Caco-2 (cell line): ENCODE measurements around the gene ALG3. TPM values are rescaled to one million over a fixed set of nuclear protein-coding genes. Genes with fewer than 3 reads are reported as not detected.

Source experiments
- BruUV-seq: library from RNA; stranded (reverse); fragments of 400-500 nt; replicated peaks from 2 replicates; lab custom pipeline; 2021; lab: Mats Ljungman, UMichigan
- CTCF ChIA-PET: fragments of 300-600 bp; sonication (Branson Sonifier 250); formaldehyde crosslinking; loops from one replicate; lab custom pipeline; 2022; ENCODE audit warnings: antibody characterized with exemption; lab: Charles Lee
- POLR2A ChIA-PET: fragments of 300-600 bp; sonication (Branson Sonifier 250); formaldehyde crosslinking; loops from one replicate; lab custom pipeline; 2022; ENCODE audit warnings: antibody characterized with exemption; lab: Charles Lee
- DNase-seq, 2 experiments: peaks; one replicate each; pipeline versions ENCODE4 v3.0.0 to v3.0.0-alpha.2; 2020 to 2022
- H3K27me3 ChIP-seq: replicated peaks from 2 replicates; pipeline ENCODE4 v1.6.0; 2011; ENCODE audit warnings: low read length; ENCODE audit not compliant: control insufficient read depth, insufficient read depth
- H3K36me3 ChIP-seq: 2 replicates; pipeline ENCODE4 v1.5.1; 2011; ENCODE audit warnings: low read length; ENCODE audit not compliant: control insufficient read depth, insufficient read depth
- H3K4me1 ChIP-seq: fragments of 250-450 bp; sonication (Bioruptor Pico); 2 replicates; pipeline ENCODE4 v1.5.1; 2020; ENCODE audit warnings: mild to moderate bottlenecking
- H3K4me3 ChIP-seq: 2 replicates; pipeline ENCODE4 v1.5.1; 2011; ENCODE audit warnings: low read depth, mild to moderate bottlenecking, control low read depth, low read length
- H3K9me3 ChIP-seq: fragments of 250-450 bp; sonication (Bioruptor Pico); 2 replicates; pipeline ENCODE4 v1.5.1; 2020; ENCODE audit warnings: mild to moderate bottlenecking, moderate library complexity
- H3K27ac Mint-ChIP-seq: one replicate; pipeline ENCODE4 v1.8.0; 2022; ENCODE audit warnings: mixed read lengths; ENCODE audit not compliant: unreplicated experiment
- H3K27me3 Mint-ChIP-seq: one replicate; pipeline ENCODE4 v1.8.0; 2022; ENCODE audit warnings: mixed read lengths; ENCODE audit not compliant: insufficient read depth, unreplicated experiment
- H3K36me3 Mint-ChIP-seq: one replicate; pipeline ENCODE4 v1.8.0; 2022; ENCODE audit warnings: mild to moderate bottlenecking, mixed read lengths; ENCODE audit not compliant: insufficient read depth, unreplicated experiment
- H3K4me1 Mint-ChIP-seq: one replicate; pipeline ENCODE4 v1.8.0; 2022; ENCODE audit warnings: low read depth, mixed read lengths; ENCODE audit not compliant: unreplicated experiment
- H3K4me3 Mint-ChIP-seq: one replicate; pipeline ENCODE4 v1.8.0; 2022; ENCODE audit warnings: mild to moderate bottlenecking, moderate library complexity, mixed read lengths; ENCODE audit not compliant: unreplicated experiment
- H3K9me3 Mint-ChIP-seq: one replicate; pipeline ENCODE4 v1.8.0; 2022; ENCODE audit warnings: mixed read lengths; ENCODE audit not compliant: unreplicated experiment
- intact Hi-C: fragments of 100-400 bp; cut with micrococcal nuclease; formaldehyde crosslinking; loops from one replicate; pipeline ENCODE4 v1.10.0; 2022; ENCODE audit not compliant: unreplicated experiment
- total RNA-seq: library from RNA; stranded (reverse); gene quantifications from 2 replicates; pipeline ENCODE4 v1.2.3, GENCODE V29; 2022
- TF ChIP-seq, protein P1 (sequence below), 2 experiments: fragments of 200-600 bp in 1 of 2; IDR thresholded peaks; 1 replicate in 1 of 2; 2 replicates in 1 of 2; pipeline versions ENCODE4 v1.5.1 to v1.8.0; 2011 to 2022; ENCODE audit warnings: antibody characterized with exemption in 1 of 2, control low read depth in 1 of 2, inconsistent platforms in 1 of 2, low read depth in 1 of 2, low read length in 1 of 2, mild to moderate bottlenecking in 1 of 2, moderate library complexity in 1 of 2; ENCODE audit not compliant: insufficient read depth in 1 of 2, severe bottlenecking in 1 of 2, unreplicated experiment in 1 of 2

The ALG3 gene
- total RNA-seq, 1 experiment from 2014 or later: 73.4 TPM

DNA sequence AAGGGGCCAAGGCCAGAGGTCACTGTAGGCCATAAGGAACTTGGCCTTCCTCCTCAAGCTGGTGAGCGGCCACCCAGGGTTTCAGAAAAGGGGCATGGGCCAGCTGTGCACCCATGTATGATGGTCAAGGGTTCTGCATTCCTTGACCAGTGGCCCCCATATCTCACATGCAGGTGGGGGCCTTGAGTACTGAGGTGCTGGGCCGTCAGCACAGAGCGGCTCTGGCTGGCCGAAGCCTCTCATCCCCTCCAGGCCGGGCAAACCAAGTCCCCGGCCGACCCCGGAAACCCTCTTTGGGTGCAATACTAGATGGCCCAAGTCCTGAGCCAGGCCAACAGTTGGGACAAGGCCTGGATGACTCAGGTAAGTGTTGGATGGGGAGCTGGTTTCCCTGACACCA is 9.5 kb downstream of the ALG3 start:
- POLR2A ChIA-PET: no interaction called here

DNA sequence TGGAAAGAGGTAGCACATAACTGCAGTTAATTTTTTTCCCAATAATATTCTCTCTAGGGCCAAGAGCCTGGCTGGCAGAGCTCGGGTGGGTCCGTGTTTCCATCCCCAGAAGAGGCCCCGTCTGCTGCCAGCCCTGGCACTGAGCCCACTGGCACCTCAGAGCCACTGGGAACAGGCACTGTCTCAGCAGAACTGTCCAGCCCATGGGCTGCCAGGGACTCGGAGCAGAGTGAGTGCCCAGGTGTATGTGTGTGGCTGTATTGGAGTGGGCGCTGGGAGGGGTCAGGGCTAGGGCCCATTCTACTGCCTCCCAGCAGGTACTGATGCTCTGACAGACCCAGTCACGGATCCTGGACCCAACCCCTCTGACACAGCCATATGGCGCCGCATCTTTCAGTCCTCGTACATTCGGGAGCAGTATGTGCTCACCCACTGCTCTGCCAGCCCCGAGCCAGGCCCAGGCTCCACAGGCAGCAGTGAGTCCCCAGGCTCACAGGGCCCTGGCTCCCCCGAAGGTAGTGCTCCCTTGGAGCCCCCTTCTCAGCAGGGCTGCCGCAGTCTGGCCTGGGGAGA is 10.4 kb downstream of the ALG3 start:
- intact Hi-C loops: no loop called here
- Mint-ChIP-seq H3K4me3 (no peak overlapping the region), H3K27ac (no peak overlapping the region), H3K36me3 (peaks cover 11% of the 10 kb centered on the region), H3K27me3 (no peaks in the 10 kb centered on the region), H3K9me3 (no peaks in the 10 kb centered on the region), H3K4me1 (no peaks in the 10 kb centered on the region)
- BruUV-seq: no TSS peak
- CTCF ChIA-PET: no interaction called here
- H3K36me3 ChIP-seq: no peaks in the 10 kb centered on the region
- H3K9me3 ChIP-seq: no peaks in the 10 kb centered on the region
- POLR2A ChIA-PET: no interaction called here
- TF ChIP-seq, protein P1, sequence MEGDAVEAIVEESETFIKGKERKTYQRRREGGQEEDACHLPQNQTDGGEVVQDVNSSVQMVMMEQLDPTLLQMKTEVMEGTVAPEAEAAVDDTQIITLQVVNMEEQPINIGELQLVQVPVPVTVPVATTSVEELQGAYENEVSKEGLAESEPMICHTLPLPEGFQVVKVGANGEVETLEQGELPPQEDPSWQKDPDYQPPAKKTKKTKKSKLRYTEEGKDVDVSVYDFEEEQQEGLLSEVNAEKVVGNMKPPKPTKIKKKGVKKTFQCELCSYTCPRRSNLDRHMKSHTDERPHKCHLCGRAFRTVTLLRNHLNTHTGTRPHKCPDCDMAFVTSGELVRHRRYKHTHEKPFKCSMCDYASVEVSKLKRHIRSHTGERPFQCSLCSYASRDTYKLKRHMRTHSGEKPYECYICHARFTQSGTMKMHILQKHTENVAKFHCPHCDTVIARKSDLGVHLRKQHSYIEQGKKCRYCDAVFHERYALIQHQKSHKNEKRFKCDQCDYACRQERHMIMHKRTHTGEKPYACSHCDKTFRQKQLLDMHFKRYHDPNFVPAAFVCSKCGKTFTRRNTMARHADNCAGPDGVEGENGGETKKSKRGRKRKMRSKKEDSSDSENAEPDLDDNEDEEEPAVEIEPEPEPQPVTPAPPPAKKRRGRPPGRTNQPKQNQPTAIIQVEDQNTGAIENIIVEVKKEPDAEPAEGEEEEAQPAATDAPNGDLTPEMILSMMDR (IDR thresholded peaks at IDR 0.05; ENCODE audit: insufficient read depth in 1 of 2, low read depth in 1 of 2, low read length in 1 of 2, severe bottlenecking in 1 of 2, unreplicated experiment in 1 of 2): no peak
- H3K27me3 ChIP-seq: no peaks in the 10 kb centered on the region
- no peak overlapping the region for H3K4me3 ChIP-seq
- no peaks in the 10 kb centered on the region for H3K4me1 ChIP-seq
- DNase-seq: no peak

More for the DNA sequence above, 9.5 kb downstream of the ALG3 start:
- BruUV-seq: no TSS peak
- Mint-ChIP-seq H3K9me3 (no peaks in the 10 kb centered on the region), H3K4me1 (no peaks in the 10 kb centered on the region), H3K36me3 (peaks cover 17% of the 10 kb centered on the region), H3K4me3 (no peak overlapping the region), H3K27me3 (no peaks in the 10 kb centered on the region), H3K27ac (no peak overlapping the region)
- no peaks in the 10 kb centered on the region for H3K27me3 ChIP-seq
- no peaks in the 10 kb centered on the region for H3K4me1 ChIP-seq
- TF ChIP-seq, protein P1 (IDR thresholded peaks at IDR 0.05; ENCODE audit: insufficient read depth in 1 of 2, low read depth in 1 of 2, low read length in 1 of 2, severe bottlenecking in 1 of 2, unreplicated experiment in 1 of 2): no peak
- no peak overlapping the region for H3K4me3 ChIP-seq
- CTCF ChIA-PET: no interaction called here
- H3K36me3 ChIP-seq: no peaks in the 10 kb centered on the region
- intact Hi-C loops: no loop called here
- H3K9me3 ChIP-seq: no peaks in the 10 kb centered on the region
- no peak for DNase-seq

DNA sequence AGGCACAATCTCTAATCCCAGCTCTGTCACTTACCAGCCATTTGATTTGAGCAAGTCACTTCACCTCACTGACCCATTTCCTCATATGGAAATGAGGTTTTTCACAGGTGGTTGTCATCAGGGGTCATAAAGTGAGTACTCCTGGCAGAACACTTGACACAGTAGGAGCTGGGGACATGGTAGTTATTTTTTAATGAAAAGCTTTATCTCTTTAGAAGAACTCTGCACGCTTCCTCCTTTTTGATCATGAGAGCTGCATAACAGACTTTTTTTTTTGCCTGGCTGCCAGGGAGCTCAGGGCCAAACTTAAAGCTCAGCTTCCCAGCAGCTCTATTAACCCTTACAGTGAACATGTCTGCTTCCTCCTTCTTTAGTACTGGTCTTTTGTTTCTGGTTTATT is 11.0 kb downstream of the ALG3 start:
- DNase-seq: no peak
- no peak overlapping the region for H3K4me3 Mint-ChIP-seq
- Histone ChIP-seq H3K4me3 (no peak overlapping the region), H3K4me1 (no peaks in the 10 kb centered on the region), H3K27me3 (no peaks in the 10 kb centered on the region), H3K9me3 (no peaks in the 10 kb centered on the region), H3K36me3 (no peaks in the 10 kb centered on the region)
- TF ChIP-seq, protein P1 (IDR thresholded peaks at IDR 0.05; ENCODE audit: insufficient read depth in 1 of 2, low read depth in 1 of 2, low read length in 1 of 2, severe bottlenecking in 1 of 2, unreplicated experiment in 1 of 2): no peak
- CTCF ChIA-PET: interaction anchor here (0.9 kb wide), 1 partner anchor 11 kb away, joined by 3 read pairs; no protein-coding TSS in a partner anchor
- peaks cover 10% of the 10 kb centered on the region for H3K36me3 Mint-ChIP-seq
- POLR2A ChIA-PET: no interaction called here
- H3K27ac Mint-ChIP-seq: no peak overlapping the region
- no peaks in the 10 kb centered on the region for H3K9me3 Mint-ChIP-seq
- peaks cover 3% of the 10 kb centered on the region for H3K27me3 Mint-ChIP-seq
- intact Hi-C loops: no loop called here
- no TSS peak for BruUV-seq
- H3K4me1 Mint-ChIP-seq: no peaks in the 10 kb centered on the region
